GM23338 (cell line): ENCODE data around the gene GPATCH11. TPM values are rescaled to one million over a fixed set of nuclear protein-coding genes. Genes with fewer than 3 reads are reported as not detected.

Experiments
- ATAC-seq: fragments of 200-7000 bp; cut with Tn5 transposase; 3 replicates; pipeline ENCODE4 v1.9.1; 2020
- DNase-seq: peaks from one replicate; pipeline ENCODE4 v3.0.0-alpha.2; 2015; ENCODE audit warnings: low spot score
- H2AFZ ChIP-seq: fragments of 200-600 bp; sonication (generic); 2 replicates; pipeline ENCODE4 v1.8.0; 2016; ENCODE audit warnings: antibody characterized with exemption, mild to moderate bottlenecking, moderate library complexity
- H3F3A ChIP-seq: fragments of 200-600 bp; sonication (generic); replicated peaks from 2 replicates; pipeline ENCODE4 v1.8.0; 2017; ENCODE audit warnings: antibody characterized with exemption, mixed run types, low read depth
- H3K27ac ChIP-seq: fragments of 200-600 bp; sonication (generic); 2 replicates; pipeline ENCODE4 v1.6.1; 2016; ENCODE audit warnings: low read depth
- H3K27me3 ChIP-seq: fragments of 200-600 bp; sonication (generic); 2 replicates; pipeline ENCODE4 v1.8.0; 2016; ENCODE audit warnings: mild to moderate bottlenecking, mixed run types, moderate library complexity; ENCODE audit not compliant: insufficient read depth
- H3K36me3 ChIP-seq: fragments of 200-600 bp; sonication (generic); 2 replicates; pipeline ENCODE4 v1.8.0; 2016; ENCODE audit warnings: mild to moderate bottlenecking; ENCODE audit not compliant: insufficient read depth
- H3K4me1 ChIP-seq: fragments of 200-600 bp; sonication (generic); 2 replicates; pipeline ENCODE4 v1.8.0; 2016; ENCODE audit warnings: mild to moderate bottlenecking, moderate library complexity; ENCODE audit not compliant: insufficient read depth
- H3K4me2 ChIP-seq: fragments of 200-600 bp; sonication (generic); 2 replicates; pipeline ENCODE4 v1.7.1; 2017; ENCODE audit warnings: mixed run types
- H3K4me3 ChIP-seq: fragments of 200-600 bp; sonication (generic); 2 replicates; pipeline ENCODE4 v1.6.1; 2016; ENCODE audit warnings: mixed run types
- H3K79me2 ChIP-seq: fragments of 200-600 bp; sonication (generic); replicated peaks from 2 replicates; pipeline ENCODE4 v1.8.0; 2017; ENCODE audit warnings: mild to moderate bottlenecking; ENCODE audit not compliant: insufficient read depth
- H3K9me2 ChIP-seq: fragments of 200-600 bp; sonication (generic); 2 replicates; pipeline ENCODE4 v1.8.0; 2017; ENCODE audit not compliant: insufficient read depth
- H4K20me1 ChIP-seq: fragments of 200-600 bp; sonication (generic); replicated peaks from 2 replicates; pipeline ENCODE4 v1.8.0; 2017; ENCODE audit warnings: mild to moderate bottlenecking; ENCODE audit not compliant: insufficient read depth
- H3K27ac Mint-ChIP-seq: 2 replicates; pipeline ENCODE4 v1.8.0; 2020; ENCODE audit warnings: inconsistent platforms, mild to moderate bottlenecking, moderate library complexity, mixed read lengths
- H3K27me3 Mint-ChIP-seq: 3 replicates; pipeline ENCODE4 v1.8.0; 2022; ENCODE audit warnings: low read depth, mild to moderate bottlenecking, moderate library complexity, mixed read lengths, inconsistent platforms; ENCODE audit not compliant: insufficient read depth, poor library complexity
- H3K36me3 Mint-ChIP-seq: 3 replicates; pipeline ENCODE4 v1.8.0; 2021; ENCODE audit warnings: low read depth, mild to moderate bottlenecking, inconsistent platforms, moderate library complexity, mixed read lengths
- H3K4me1 Mint-ChIP-seq: 3 replicates; pipeline ENCODE4 v1.8.0; 2020; ENCODE audit warnings: mild to moderate bottlenecking, inconsistent platforms, mixed read lengths
- H3K4me3 Mint-ChIP-seq: 3 replicates; pipeline ENCODE4 v1.8.0; 2021; ENCODE audit warnings: moderate library complexity, mild to moderate bottlenecking, inconsistent platforms, mixed read lengths
- H3K9me3 Mint-ChIP-seq: 3 replicates; pipeline ENCODE4 v1.8.0; 2020; ENCODE audit warnings: moderate library complexity, mild to moderate bottlenecking, inconsistent platforms, mixed read lengths
- CREB1 ChIP-seq: fragments of 250-450 bp; sonication (Bioruptor Pico); IDR thresholded peaks from 2 replicates; pipeline ENCODE4 v1.5.0; 2020; ENCODE audit warnings: low read depth, mild to moderate bottlenecking, moderate library complexity
- EZH2phosphoT487 ChIP-seq: fragments of 200-600 bp; sonication (generic); IDR thresholded peaks from one replicate; pipeline ENCODE4 v1.8.1; 2018; ENCODE audit warnings: antibody characterized with exemption; ENCODE audit not compliant: unreplicated experiment
- NANOG ChIP-seq: IDR thresholded peaks from 2 replicates; pipeline ENCODE4 v1.6.1; 2016; ENCODE audit warnings: antibody characterized with exemption, borderline replicate concordance
- POLR2AphosphoS5 ChIP-seq: IDR thresholded peaks from 2 replicates; pipeline ENCODE4 v1.6.1; 2016; ENCODE audit warnings: antibody characterized with exemption, low read depth
- REST ChIP-seq: IDR thresholded peaks from one replicate; pipeline ENCODE4 v1.6.1; 2018; ENCODE audit warnings: antibody characterized with exemption; ENCODE audit not compliant: unreplicated experiment
- STAT1 ChIP-seq: IDR thresholded peaks from one replicate; pipeline ENCODE4 v1.6.1; 2016; ENCODE audit warnings: antibody characterized with exemption; ENCODE audit not compliant: unreplicated experiment
- ZNF114 ChIP-seq: fragments of 250-450 bp; sonication (Bioruptor Pico); IDR thresholded peaks from 2 replicates; pipeline ENCODE4 v1.5.0; 2020; ENCODE audit warnings: mild to moderate bottlenecking, moderate library complexity
- ZNF462 ChIP-seq: fragments of 250-450 bp; sonication (Bioruptor Pico); IDR thresholded peaks from 2 replicates; pipeline ENCODE4 v1.5.0; 2020; ENCODE audit warnings: mild to moderate bottlenecking, moderate library complexity
- polyA plus RNA-seq: library from polyadenylated mRNA; unstranded; fragments of >200 nt; fragmentation: Nextera tagmentation; extraction: Ambion mirVana; gene quantifications from 2 replicates; pipeline ENCODE4 v1.2.1, GENCODE V29; 2016
- total RNA-seq: library from RNA; depleted of rRNA; stranded (reverse); fragments of >200 nt; shearing (Covaris generic); gene quantifications from 2 replicates; pipeline ENCODE4 v1.2.3, GENCODE V29; 2014

The GPATCH11 gene
- total and polyA plus RNA-seq, 2 experiments from 2014 or later, result 3.5 to 8.0 TPM

GRCh38 chr2:37109523-37109922 is 25.2 kb downstream of the GPATCH11 start (continued):
- TF ChIP-seq ZNF462 (CRISPR knock-in tag) (no peak), NANOG (no peak)

GRCh38 chr2:37110306-37111212 is 26.2 kb downstream of the GPATCH11 start:
- Histone ChIP-seq H4K20me1 (no peaks in the 10 kb centered on the region; the same call in 1 of the 2 replicates), H3F3A (no peaks in the 10 kb centered on the region), H3K4me1 (no peaks in the 10 kb centered on the region), H3K27ac (no peak overlapping the region), H3K27me3 (no peaks in the 10 kb centered on the region), H3K36me3 (peaks cover 7% of the 10 kb centered on the region; the same call in 1 of the 2 replicates), H3K4me3 (no peak overlapping the region), H3K79me2 (no peaks in the 10 kb centered on the region), H3K4me2 (no peak overlapping the region), H3K9me2 (no peaks in the 10 kb centered on the region; the same call in 1 of the 2 replicates), H2AFZ (no peak overlapping the region)
- peaks cover 31% of the 10 kb centered on the region for H3K36me3 Mint-ChIP-seq
- H3K4me1 Mint-ChIP-seq, result peaks cover 8% of the 10 kb centered on the region
- no peak overlapping the region for H3K27ac Mint-ChIP-seq
- no peaks in the 10 kb centered on the region for H3K27me3 Mint-ChIP-seq
- ATAC-seq (no peak), DNase-seq (no peak)
- H3K4me3 Mint-ChIP-seq, result no peak overlapping the region
- H3K9me3 Mint-ChIP-seq, result no peaks in the 10 kb centered on the region
- TF ChIP-seq ZNF114 (CRISPR knock-in tag) (no peak), CREB1 (no peak), STAT1 (no peak), POLR2AphosphoS5 (no peak), EZH2phosphoT487 (no peak), REST (no peak)
